ENCODE results near the gene DSTN. TPM values are rescaled to one million over a fixed set of nuclear protein-coding genes. Genes with fewer than 3 reads are reported as not detected.
A peak's percentile ranks its signal among the peaks of the same experiment; 100 is the strongest.

Gene DSTN
- total and polyA plus RNA-seq, 2 of the 4 experiments (the other 2 are of a cell fraction): 221 to 269 TPM

DNA sequence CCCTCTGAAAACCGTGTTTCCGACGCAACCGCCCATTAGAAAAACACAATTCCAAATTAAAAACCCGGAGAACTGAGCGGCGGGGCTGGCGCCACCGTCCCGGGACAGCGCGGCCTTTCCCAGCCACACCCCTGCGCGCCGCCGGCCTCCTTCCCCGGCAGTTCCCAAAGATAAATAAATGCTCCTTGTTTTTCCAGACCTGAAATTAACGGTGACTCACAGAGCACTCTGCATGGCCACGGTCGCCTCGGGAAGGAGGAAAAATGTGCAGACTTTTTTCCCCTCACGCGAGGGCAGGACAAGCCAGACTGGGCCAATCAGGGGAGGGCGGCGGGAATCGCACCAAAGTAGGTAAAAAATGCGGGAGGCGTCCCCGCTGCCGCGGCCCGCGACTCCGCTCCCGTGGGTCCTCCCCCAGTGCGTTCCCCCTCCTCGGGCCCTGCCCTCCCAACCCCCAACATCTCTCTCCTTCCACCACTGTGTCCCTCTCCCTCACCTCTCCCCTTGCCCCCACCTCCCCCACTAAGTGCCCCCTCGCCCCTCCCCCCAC, 828 bp upstream of the DSTN start:
- dilution Hi-C loops (cut with HindIII; ENCODE audit: low sequenced_read_pairs, unreplicated experiment) (no loop called here), in situ Hi-C loops (cut with MboI; ENCODE audit: low sequenced_read_pairs) (no loop called here), intact Hi-C loops (cut with micrococcal nuclease) (loop anchor here (1.0 kb wide), 2 partner anchors 11 to 26 kb away; no protein-coding TSS in a partner anchor)
- peaks cover 9% of the 10 kb centered on the region for H3K4me1 ChIP-seq (ENCODE audit: control insufficient read depth, insufficient read depth, low read length)
- peak; percentile 71 for ATAC-seq (ENCODE audit: low read depth)
- peak overlapping the region; percentile 98 for H3K27ac ChIP-seq (ENCODE audit: insufficient read depth, low read length)
- 0% methylated on average over 8 of the region's 38 CpGs; no CpG with 5 or more reads in 1 of the 2 experiments for WGBS, 2 experiments (ENCODE audit: extremely low coverage in 2 of 2, insufficient read length in 1 of 2)
- CTCF ChIA-PET: interaction anchor here (0.6 kb wide), 1 partner anchor 122 kb away, joined by 3 read pairs; no protein-coding TSS in a partner anchor
- H3K4me3 ChIP-seq (ENCODE audit: insufficient read depth, low read depth, low read length): peak overlapping the region; percentile 85
- H3K36me3 ChIP-seq (ENCODE audit: control insufficient read depth, insufficient read depth, low read length): 0 out of 2 replicates have a peak, but pooled peaks cover 2% of the 10 kb centered on the region
- peak; percentile 67; the same call in 1 of the 2 replicates for TF ChIP-seq POLR2A (IDR thresholded peaks at IDR 0.05; ENCODE audit: low read depth, low read length)
- TF ChIP-seq SMC3 (IDR thresholded peaks at IDR 0.05; ENCODE audit: low read depth, low read length): no peak
- TF ChIP-seq MXI1 (IDR thresholded peaks at IDR 0.05; ENCODE audit: borderline replicate concordance, low read depth, low read length): peak; percentile 52; the same call in 1 of the 2 replicates
- no peak for TF ChIP-seq NFE2L2 (IDR thresholded peaks at IDR 0.05; ENCODE audit: low read depth, low read length)
- TF ChIP-seq FOS (IDR thresholded peaks at IDR 0.05; ENCODE audit: low read depth, low read length): peak; percentile 79
- peak; percentile 90 for TF ChIP-seq BHLHE40 (IDR thresholded peaks at IDR 0.05; ENCODE audit: low read depth, low read length)
- peak; percentile 14 for TF ChIP-seq RCOR1 (IDR thresholded peaks at IDR 0.05; ENCODE audit: insufficient replicate concordance, low read length)
- TF ChIP-seq MAZ (IDR thresholded peaks at IDR 0.05; ENCODE audit: borderline replicate concordance, low read depth, low read length): peak; percentile 80; the same call in 1 of the 2 replicates
- H2AK5ac ChIP-seq (ENCODE audit: low read depth, low read length): peak overlapping the region; percentile 94
- H2BK20ac ChIP-seq (ENCODE audit: low read depth, low read length): peak overlapping the region; percentile 92
- peak overlapping the region; percentile 52 for H3K4me2 ChIP-seq (ENCODE audit: low read depth, low read length)
- DNase-seq: peak; percentile 99
- H4K8ac ChIP-seq (ENCODE audit: low read depth in 2 of 2, low read length in 2 of 2): peak overlapping the region; percentile 72 to 93
- H3K14ac ChIP-seq (replicated peaks; ENCODE audit: low read depth, low read length): peak overlapping the region; percentile 94
- H2BK120ac ChIP-seq (ENCODE audit: low read depth, low read length): peak overlapping the region; percentile 94
- no peaks in the 10 kb centered on the region; the same call in 1 of the 2 replicates for H3K9me1 ChIP-seq (ENCODE audit: insufficient read depth, low read length)
- peaks cover 37% of the 10 kb centered on the region for H4K20me1 ChIP-seq (ENCODE audit: insufficient read depth, low read length)
- peak overlapping the region; percentile 93 for H4K91ac ChIP-seq (ENCODE audit: insufficient read depth, low read depth, low read length)
- peaks cover 8 to 22% of the 10 kb centered on the region in 2 experiments for H3K79me1 ChIP-seq (ENCODE audit: low read depth in 1 of 2, low read length in 2 of 2)
- peak overlapping the region; percentile 94 for H3K56ac ChIP-seq (ENCODE audit: extremely low read depth, insufficient read depth, low read length)
- POLR2A ChIA-PET (ENCODE audit: unreplicated experiment): interaction anchor here (0.8 to 1.2 kb wide), 2 partner anchors 13 to 26 kb away, joined by 3 to 4 read pairs; no protein-coding TSS in a partner anchor
- peak overlapping the region; percentile 60 for H2AK9ac ChIP-seq (replicated peaks; ENCODE audit: low read depth, low read length, poor library complexity)
- peak overlapping the region; percentile 94 for H3K4ac ChIP-seq (ENCODE audit: low read depth, low read length)
- H3K27me3 ChIP-seq (ENCODE audit: control insufficient read depth, insufficient read depth, low read length): no peaks in the 10 kb centered on the region
- H3K9me3 ChIP-seq (ENCODE audit: control insufficient read depth, insufficient read depth, low read length): no peaks in the 10 kb centered on the region
- H4K5ac ChIP-seq (ENCODE audit: low read depth, low read length): peak overlapping the region; percentile 35; the same call in 1 of the 2 replicates
- H2BK15ac ChIP-seq (ENCODE audit: low read depth, low read length): peak overlapping the region; percentile 96; the same call in 1 of the 3 replicates
- H3K18ac ChIP-seq (ENCODE audit: low read depth, low read length): peak overlapping the region; percentile 30; the same call in 1 of the 2 replicates
- H3K9ac ChIP-seq (ENCODE audit: low read depth, low read length): peak overlapping the region; percentile 82
- H3K23ac ChIP-seq (ENCODE audit: low read depth, low read length): peak overlapping the region; percentile 91; the same call in 1 of the 2 replicates
- no TSS peak for BruUV-seq (replicated peaks)
- H2BK5ac ChIP-seq (ENCODE audit: low read depth, low read length, poor library complexity, severe bottlenecking): peak overlapping the region; percentile 98
- peak overlapping the region; percentile 61 for H2AFZ ChIP-seq (replicated peaks; ENCODE audit: low read length, poor library complexity)
